ENCODE measurements around the gene PKDCC.

PKDCC gene

DNA sequence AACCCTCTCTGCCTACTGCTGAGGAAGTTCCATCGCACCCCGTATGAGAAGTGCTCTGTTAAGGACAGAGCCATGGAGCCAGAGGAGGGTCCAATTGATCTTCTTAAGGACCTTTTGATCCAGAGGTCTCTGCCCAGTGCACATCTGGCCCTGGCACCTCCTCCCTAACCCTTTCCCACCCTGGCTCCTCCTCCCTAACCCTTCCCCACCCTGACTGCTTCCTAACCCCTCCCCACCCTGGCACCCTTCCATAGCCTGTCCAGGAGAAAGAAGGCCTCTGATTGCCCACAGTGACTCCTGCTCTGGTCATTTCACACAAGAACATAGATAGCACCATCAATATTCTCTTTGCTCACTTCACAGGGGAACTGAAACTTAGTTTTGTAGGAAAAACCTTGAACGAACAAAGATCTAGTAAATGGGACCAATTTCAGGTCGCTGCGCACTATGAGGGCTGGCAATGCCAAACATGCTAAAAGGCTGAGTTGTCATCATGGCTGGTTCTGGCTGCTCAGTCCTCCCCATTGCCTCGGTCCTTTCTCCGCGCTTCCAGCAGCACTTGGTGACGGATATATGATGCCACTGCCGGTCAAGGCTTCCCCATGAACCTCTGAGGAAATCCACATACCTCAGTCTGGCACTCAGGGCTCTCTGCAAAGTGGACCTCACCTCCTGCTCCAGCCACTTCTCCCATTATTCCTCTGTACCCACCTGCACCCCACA is 49.2 kb downstream of the PKDCC start:
- DNase-seq (ENCODE audit: low read depth), result no peak
- TF ChIP-seq, protein P1, sequence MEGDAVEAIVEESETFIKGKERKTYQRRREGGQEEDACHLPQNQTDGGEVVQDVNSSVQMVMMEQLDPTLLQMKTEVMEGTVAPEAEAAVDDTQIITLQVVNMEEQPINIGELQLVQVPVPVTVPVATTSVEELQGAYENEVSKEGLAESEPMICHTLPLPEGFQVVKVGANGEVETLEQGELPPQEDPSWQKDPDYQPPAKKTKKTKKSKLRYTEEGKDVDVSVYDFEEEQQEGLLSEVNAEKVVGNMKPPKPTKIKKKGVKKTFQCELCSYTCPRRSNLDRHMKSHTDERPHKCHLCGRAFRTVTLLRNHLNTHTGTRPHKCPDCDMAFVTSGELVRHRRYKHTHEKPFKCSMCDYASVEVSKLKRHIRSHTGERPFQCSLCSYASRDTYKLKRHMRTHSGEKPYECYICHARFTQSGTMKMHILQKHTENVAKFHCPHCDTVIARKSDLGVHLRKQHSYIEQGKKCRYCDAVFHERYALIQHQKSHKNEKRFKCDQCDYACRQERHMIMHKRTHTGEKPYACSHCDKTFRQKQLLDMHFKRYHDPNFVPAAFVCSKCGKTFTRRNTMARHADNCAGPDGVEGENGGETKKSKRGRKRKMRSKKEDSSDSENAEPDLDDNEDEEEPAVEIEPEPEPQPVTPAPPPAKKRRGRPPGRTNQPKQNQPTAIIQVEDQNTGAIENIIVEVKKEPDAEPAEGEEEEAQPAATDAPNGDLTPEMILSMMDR (conservative IDR thresholded peaks at IDR 0.05; ENCODE audit: control insufficient read depth, insufficient read depth, low read depth, low read length), result no peak

DNA sequence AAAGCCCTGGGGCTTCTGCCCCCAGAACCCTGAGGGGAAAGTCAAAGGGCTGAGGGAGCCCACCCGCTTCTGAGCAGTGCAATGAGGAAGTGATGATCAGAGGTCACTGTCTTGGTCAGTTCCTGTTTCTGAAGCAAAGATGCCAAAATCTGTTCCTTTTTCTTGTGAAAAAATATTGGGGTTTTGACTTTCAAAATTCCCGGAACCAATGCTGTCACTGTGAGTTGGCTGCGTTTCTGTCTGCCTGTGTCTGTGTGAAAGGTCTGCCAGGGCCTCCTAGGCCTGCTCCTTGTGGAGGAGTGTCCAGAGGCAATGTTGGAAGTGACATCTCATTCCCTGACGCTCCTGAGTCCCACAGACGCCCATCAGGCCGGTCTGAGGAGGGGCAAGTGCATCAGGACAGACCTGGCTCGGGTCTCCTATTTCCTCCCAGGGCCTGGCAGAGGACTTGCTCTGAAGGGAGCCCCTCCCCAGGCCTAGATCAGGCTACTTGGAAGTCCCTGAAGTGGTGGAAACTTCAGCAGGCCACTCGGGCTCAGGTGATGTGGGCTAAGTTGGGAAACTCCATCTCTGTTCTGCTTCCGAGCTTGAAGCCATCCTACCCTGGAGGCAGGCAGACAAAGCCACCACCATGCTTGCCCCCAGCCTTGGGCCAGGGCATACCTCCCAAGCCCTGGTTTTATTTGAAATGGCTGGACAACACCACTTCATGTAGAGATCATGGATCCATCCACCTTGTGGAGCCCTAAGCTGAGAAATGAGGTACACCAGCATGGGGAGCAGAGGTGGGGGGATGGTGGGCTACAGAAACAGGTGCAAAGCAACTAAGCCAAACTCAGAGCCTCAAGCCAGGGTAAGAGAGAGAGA is 51.0 kb downstream of the PKDCC start:
- DNase-seq (ENCODE audit: low read depth), result no peak
- TF ChIP-seq, protein P1 (conservative IDR thresholded peaks at IDR 0.05; ENCODE audit: control insufficient read depth, insufficient read depth, low read depth, low read length), result no peak
- H3K4me3 ChIP-seq (ENCODE audit: control insufficient read depth, low read depth, low read length), result no peak overlapping the region

More for the DNA sequence above, 49.2 kb downstream of the PKDCC start:
- no peak overlapping the region for H3K4me3 ChIP-seq (ENCODE audit: control insufficient read depth, low read depth, low read length)

DNA sequence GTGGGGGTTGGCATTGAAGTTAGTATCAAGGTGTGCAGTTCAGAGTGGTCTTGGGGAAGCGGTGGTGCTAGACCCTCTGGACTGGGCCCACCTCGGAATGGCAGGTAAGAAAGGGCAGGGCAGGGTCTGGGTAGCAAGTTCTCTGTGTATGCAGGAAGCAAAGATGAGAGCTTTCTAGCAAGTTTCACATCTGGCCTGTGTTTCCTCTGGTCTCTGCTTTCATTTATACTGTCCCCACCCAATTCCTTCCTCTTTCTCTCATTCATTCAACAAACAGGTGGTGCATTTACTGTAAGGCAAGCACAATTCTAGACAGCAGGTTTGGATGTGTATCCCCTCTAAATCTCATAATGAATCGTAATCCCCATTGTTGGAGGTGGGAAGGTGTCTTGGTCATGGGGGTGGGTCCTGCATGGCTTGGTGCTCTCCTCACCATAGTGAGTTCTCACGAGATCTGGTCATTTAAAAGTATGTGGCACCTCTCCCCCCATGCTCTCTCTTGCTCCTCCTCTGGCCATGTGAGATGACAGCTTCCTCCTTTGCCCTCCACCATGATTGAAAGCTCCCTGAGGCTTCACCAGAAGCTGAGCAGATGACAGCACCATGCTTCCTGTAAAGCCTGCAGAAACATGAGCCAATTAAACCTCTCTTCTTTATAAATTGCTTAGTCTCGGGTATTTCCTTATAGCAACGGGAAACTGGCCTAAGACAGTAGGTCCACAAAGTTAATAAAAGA is 51.8 kb downstream of the PKDCC start:
- no peak overlapping the region for H3K4me3 ChIP-seq (ENCODE audit: control insufficient read depth, low read depth, low read length)
- TF ChIP-seq, protein P1 (conservative IDR thresholded peaks at IDR 0.05; ENCODE audit: control insufficient read depth, insufficient read depth, low read depth, low read length), result no peak
- no peak for DNase-seq (ENCODE audit: low read depth)

DNA sequence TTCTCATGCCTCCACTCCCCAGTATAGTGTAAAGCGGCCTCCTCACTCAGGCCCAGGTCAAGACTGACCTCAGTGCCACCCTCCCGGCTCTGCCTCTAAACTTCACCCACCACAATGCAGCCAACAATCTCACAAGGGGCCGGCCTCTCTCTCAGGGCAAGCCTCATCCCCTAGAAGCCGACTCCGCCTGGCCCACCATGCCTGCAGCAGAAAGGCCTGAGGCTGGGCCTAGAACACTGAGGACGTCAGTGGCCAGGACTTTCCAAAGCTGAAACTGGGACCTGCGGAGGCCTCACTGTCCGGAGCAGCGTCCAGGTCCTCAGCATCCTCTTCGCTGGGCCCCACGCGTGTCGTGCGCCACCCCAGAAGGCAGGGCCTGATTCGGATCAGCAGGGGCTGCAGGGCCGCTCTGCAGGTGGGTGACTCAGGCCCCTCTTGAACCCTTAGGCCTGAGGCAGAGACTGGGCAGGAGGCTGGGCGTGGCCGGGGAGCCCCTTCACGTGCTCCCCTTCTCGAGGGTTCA is 52.9 kb downstream of the PKDCC start:
- no peak overlapping the region for H3K4me3 ChIP-seq (ENCODE audit: control insufficient read depth, low read depth, low read length)
- DNase-seq (ENCODE audit: low read depth), result no peak
- TF ChIP-seq, protein P1 (conservative IDR thresholded peaks at IDR 0.05; ENCODE audit: control insufficient read depth, insufficient read depth, low read depth, low read length), result no peak

DNA sequence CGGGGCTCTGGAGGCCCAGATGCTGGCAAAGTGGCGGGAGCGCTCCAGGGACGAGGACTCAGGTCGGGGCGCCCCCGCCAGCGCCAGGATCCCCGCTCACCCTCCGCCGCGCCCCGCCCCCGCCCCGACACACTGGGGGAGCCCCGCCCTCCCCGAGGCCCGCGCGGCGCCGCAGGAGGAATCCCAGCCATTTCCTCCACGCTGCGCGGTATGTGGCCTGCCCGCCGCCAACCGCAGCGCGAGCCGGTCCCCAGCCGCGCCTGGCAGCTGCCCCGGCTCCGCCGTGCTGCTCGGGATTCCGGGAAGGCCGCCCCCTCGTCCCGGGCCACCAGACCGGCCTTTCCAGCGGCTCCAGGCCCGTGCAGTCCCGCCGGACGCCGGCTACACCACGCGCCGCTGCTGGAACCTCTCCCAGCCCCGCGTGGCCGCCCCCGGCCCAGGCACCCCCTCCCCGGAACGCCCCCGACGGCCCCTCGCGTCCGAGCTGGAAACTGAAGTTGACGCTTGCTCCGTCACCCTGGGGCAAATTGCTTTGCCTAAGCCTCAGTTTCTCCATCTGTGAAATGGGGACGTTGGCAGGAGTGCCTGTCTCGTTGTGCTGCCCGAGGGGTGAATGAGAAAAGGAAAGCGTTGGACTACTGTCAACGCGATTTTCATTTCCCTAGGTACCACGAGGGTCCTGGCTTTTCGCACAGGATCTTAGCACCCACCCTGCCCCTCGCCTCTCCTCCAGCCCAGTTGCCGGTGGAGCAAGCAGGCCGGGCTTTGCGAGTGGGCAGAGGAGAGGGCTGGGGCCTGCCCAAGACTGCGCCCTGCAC is 53.6 kb downstream of the PKDCC start:
- peak overlapping the region; percentile 9 for H3K4me3 ChIP-seq (ENCODE audit: control insufficient read depth, low read depth, low read length)
- TF ChIP-seq, protein P1 (conservative IDR thresholded peaks at IDR 0.05; ENCODE audit: control insufficient read depth, insufficient read depth, low read depth, low read length), result no peak
- peak; percentile 32 for DNase-seq (ENCODE audit: low read depth)

Data from fibroblast of mammary gland (primary cell).